NCI-H2107 (cell line): ENCODE results near the gene SH2D3A.
"Not testable (repeated sequence)": the region's sequence is repeated elsewhere in the genome, so short reads cannot be mapped to it uniquely, and the experiment has no call there.

ENCODE experiments used
- DNase-seq: peaks from one replicate; lab custom pipeline; 2025; lab: John Stamatoyannopoulos, UW

SH2D3A gene

DNA sequence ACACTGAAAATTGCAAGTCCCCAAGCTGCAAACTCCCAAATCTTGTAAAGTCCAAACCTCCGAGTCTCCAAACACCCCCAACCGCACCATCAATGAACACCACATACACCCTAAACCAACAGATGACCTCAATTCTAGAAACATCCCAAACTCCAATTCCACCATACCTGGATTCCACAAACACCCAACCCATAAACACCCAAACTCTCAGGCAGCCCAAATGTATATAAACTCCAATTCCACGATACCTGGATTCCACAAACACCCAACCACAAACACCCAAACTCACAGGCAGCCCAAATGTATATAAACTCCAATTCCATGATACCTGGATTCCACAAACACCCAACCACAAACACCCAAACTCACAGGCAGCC, 47.3 kb downstream of the SH2D3A start:
- DNase-seq = no peak

DNA sequence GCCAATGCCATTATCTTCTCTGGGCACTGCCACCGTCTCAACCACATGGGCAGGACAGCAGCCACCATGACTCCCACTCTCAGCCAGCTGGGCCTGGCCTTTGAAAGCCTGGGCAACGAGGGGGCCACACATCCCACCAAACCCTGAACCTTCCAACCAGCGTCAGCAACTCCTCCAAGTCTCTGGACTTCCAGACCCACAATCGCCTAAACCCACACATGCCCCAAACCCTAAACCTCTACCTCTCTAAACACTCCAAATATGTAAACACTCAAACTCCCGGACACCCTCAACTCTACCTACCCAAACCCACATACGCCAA, 47.7 kb downstream of the SH2D3A start:
- no peak for DNase-seq

DNA sequence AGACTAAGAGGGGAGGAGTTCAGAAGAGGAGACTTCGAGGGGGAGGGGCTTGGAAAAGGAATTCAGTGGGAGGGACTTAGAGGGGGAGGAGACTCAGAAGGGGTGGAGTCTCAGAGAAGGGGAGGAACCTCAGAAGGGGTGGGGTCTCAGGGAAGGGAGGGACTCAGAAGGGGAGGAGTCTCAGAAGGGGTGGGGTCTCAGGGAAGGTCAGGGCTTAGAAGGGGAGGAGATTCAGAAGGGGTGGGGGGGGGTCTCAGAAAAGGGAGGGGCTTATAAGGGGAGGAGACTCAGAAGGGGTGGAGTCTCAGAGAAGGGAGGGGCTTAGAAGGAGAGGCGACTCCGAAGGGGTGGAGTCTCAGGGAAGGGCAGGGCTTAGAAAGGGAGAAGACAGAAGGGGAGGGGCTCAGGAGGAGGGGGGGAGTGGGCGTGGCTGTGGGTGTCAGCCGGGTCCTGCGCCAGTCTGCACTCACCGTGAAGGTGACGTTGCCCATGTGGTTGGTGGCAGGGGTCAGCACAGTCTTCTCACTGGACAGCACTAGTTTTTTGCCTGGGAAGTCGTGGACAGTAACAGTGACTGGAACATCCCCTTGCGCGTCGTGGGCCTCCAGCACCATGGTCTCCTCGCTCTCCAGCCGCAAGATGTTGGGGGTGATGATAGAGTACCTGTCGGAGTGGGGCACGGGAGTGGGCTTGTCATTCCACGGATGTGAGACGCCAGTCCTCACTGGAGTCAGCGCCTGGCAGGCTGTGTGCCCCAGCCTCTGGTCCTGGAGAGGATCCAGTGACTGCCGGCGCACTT, 48.3 kb downstream of the SH2D3A start:
- no peak for DNase-seq

DNA sequence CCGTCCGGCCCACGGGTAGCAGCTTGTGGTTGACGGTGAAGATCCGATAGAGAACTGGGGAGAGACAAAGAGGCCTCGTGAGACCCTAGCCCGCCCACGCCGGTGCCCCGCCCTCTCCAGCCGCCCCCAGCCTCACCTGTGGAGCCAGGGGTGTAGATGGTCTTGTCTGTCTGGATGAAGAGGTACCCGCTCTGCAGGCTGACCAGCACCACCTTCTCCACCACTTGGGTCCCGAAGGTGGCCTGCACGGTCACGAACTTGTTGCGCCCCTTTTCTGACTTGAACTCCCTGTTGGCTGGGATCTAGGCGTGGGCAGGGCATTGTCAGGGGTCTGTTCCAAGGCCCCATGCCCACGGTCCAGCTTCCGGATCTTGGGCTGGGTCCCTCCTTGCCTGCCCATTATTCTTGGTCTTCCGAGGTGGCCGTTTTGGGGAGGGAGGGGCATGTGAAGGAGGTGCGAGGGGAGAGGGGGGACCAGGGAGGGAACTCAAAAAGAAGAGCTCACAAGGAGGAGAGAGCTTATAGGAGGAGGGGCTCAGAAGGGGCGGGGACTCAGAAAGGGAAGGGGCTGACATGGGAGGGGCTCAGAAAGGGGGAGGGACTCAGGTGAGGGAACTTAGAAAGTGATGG, 49.0 kb downstream of the SH2D3A start:
- DNase-seq = no peak

DNA sequence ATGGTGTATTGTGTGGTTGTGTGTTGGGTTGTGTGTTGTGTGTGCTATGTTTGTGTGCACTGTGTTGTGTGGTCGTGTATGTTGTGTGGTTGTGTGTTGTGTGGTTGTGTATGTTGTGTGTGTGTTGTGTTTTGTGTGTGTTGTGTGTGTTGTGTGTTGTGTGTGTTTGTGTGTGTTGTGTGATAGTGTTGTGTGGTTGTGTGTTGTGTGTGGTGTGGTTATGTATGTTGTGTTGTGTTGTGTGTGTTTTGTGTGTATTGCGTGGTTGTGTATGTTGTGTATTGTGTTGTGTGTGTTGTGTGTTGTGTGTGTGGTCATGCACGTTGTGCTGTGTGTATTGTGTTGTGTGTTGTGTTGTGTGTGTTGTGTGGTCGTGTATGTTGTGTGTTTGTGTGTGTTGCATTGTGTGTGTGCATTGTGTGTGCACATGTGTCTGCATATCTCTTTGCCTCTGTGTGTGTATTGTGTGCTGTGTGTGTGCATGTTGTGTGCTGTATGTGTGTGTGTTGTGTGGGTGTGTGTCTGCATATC, 49.7 kb downstream of the SH2D3A start:
- no peak for DNase-seq

DNA sequence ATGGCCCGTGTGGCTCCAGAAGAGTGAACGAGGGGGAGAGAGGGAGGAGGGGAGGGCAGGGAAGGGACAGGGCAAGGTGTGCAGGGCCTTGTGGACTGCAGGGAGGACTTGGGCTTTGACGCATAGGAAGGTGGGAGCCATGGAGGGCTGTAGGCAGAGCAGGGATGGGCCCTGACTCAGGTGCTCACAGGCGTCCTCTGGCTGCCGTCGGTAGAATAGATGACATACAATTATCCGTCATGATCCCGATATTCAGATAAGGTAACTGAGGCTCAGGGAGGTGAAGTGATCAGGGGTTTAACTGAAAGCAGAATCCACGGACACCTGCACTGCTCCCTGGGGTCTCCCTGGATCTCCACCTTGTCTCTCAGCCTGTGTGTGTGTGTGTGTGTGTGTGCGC, 50.2 kb downstream of the SH2D3A start:
- DNase-seq = no peak

DNA sequence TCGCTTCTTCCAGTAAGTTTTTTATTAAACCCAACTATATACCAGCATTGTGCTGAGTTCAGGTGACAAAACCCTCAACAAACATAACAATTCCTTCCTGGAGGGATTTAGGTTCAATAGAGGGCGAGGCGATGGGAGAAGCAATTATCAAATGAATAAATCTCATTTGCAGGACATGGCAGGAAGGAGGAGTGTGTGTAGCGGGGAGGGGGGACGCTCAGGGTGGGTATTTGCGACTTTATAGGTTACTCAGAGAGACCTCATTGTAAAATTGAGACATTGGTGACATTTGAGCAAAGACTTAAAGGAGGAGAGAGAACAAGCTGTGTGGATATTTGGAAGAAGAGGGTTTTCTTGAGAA, 50.6 kb downstream of the SH2D3A start:
- DNase-seq = no peak

DNA sequence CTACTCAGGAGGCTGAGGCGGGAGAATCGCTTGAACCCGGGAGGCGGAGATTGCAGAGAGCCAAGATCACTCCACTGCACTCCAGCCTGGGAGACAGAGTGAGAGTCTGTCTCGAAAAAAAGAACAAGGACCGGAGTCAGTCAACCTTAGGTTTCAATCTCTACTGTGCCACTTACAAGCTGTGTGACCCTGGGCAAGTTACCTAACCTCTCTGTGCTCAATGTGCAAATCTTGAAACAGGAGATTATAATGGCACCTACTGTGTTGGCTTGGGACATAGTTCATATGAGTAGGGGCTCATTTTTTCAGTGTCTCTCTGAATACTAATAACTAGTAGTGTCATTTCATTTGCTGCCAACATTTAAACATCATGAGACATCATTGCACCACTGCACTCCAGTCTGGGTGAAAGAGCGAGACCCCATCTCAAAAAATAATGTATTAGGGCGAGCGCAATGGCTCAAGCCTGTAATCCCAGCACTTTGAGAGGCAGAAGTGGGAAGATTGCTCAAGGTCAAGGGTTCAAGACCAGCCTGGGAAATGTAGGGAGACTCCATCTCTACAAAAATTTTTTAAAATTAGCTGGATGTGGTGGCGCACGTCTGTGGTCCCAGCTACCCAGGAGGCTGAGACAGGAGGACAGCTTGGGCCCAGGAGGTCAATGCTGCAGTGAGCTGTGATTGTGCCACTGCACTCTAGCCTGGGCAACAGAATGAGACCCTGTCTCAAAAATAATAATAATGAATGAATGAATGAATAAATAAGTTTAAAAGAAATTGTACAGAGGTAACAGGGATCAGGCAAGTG, 52.3 kb downstream of the SH2D3A start:
- no peak for DNase-seq

DNA sequence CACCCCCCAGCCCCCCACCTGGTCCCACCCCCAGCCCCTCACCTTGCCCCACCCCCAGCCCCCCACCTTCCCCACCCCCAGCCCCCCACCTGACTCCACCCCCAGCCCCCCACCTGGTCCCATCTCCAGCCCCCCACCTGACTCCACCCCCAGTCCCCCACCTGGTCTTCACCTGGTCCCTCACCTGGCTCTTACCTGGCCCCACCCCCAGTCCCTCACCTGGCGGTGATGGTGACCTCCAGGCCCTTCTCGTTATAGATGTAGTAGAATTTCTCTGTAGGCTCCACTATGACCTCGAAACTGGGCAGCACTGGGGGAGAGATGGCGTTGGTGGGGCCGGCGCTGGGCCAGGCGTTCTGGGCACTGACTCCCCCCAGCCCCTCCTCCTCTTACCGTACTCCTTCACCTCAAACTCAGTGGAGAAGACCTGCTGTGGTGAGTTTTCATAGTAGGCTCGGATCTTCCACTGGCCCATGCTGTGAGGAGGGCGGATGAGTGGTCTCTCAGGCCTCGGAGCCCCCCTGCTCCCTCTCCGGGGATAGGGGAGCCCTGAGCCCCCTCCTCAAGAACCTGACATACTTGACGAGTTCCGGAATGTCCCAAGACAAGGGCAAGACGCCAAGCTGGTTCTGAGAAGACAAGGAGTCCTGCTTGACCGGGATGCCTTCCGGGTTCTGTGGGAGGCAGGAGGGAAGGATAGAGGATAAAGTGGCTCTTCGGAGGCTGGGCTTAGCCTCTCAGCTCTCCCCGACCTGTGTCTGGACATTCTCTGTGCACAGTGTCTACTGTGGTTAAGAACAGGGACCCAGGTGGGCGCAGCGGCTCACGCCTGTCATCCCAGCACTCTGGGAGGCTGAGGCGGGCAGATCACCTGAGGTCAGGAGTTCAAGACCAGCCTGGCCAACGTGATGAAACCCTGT, 53.2 kb downstream of the SH2D3A start:
- DNase-seq = no peak

DNA sequence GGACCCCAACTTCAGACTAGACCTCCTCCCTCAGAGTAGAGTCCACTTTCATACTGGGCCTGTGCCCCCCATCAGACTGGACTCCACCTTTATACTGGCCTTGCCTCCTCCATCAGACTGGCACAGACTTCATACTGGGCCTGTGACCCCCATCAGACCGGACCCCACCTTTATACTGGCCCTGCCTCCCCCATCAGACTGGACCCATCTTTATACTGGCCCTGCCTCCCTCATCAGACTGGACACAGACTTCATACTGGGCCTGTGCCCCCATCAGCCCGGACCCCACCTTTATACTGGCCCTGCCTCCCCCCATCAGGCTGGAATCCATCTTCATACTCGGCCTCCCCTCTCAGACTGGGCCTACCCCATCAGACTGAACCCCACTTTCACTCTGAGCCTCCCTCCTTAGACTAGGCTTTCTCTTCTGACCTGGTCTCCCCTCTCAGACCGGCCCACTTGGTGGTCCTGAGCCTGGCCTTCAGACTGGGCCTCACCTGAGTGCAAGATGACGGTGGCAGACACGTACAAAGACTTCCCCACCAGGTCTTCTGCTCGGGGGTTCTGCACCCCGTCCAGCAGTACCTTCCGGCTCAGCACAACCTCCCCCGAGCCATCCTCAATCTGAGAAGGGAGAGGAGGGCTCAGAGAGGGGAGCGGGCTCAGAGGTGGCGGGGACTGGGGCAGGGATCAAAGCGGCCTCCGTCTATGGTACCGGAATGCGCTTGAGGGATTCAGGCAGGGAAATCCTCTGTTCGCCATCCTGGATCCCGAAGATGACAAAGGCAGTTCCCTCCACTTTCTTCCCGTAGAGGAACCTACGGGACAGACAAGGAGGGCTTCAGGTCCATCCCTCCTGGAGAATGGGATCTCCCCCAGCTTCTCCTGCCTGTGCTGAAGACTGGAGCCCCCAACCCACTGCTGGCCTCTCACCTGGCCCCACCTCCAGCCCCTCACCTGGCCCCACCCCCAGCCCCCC, 54.3 kb downstream of the SH2D3A start:
- DNase-seq = no peak

DNA sequence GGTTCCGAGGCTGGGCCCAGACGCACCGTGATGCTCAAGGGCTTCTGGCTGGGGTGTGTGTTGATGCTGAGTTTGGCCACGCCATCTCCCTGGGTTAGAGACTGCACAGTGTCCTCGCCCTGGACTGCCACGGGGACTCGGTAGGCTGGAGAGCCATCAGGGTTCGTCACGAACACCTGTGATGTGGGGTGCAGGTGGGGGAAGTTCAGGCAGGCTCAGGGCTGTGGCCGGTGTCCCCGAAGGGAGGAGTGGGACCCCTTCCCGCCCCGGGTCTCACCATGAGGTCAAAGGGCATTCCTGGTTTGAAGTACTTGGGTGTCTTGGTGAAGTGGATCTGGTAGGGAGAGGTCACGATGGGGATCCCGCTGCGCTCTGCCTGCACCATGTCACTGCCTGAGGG, 55.0 kb downstream of the SH2D3A start:
- DNase-seq = no peak

DNA sequence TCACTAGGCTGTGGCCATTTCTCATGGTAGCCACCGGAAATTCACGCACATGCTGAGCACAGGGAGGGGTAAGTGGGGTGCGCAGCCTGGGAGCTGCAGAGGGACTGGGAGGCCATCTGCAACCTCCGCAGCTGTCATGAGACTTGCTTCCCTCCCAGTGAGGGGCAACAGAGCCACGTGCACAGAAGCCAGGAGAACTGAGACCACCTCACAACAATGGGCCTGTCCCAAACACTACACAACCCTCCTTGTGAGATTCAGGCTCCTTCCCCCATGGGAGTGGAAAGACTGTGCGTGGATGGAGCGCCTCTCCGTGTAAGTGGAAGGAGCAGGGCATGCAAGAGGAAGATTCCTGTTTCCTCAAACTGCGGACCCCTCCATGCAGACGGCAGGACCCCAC, 55.6 kb downstream of the SH2D3A start:
- no peak for DNase-seq

DNA sequence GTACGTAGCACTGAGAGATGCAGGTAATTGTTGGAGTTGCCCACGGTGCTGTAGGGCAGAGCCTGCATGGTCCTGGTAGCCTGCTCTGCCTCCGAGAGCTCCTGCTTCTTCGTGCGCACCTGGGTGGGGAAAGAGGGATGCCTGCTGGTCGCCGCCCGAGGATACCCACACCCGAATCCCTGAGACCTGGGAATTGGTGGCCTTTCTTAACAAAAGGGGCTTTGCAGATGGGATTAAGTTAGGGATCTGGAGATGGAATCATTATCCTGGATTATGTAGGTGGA, 56.2 kb downstream of the SH2D3A start:
- no peak for DNase-seq

DNA sequence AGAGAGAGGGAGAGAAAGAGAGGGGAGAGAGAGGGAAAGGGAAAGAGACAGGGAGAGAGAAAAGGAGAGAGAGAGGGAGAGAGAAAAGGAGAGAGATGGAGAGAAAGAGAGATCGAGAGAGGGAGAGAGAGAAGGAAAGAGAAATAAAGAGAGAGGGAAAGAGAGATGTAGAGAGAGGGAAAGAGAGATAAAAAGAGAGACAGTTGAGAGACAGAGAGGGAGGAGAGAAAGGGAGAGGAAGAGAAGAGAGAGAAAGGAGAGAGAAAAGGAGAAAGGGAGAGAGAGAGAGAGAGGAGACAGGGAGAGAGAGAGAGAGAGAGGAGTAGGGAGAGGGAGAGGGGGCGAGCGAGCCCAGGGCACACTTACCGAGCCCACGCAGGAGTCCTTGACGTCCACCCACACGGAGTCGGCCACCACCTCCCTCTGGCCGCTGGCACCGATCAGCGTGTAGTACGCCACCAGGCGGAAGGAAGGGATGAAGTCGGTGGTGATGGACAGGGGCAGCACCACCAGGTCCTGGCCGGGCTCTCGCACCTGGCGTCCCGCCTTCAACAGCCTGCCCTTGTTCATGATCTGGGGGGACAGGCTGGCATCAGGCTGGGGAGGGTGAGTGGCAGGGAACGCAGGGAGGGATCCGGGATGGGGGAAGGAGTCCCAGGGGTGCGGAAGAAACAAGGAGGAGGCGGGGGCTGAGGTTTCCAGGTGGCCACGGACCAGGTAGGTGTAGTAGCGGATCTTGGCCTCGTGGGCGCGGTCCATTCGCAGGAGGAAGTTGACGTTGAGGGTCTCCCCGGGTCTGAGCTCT, 56.8 kb downstream of the SH2D3A start:
- no peak for DNase-seq

DNA sequence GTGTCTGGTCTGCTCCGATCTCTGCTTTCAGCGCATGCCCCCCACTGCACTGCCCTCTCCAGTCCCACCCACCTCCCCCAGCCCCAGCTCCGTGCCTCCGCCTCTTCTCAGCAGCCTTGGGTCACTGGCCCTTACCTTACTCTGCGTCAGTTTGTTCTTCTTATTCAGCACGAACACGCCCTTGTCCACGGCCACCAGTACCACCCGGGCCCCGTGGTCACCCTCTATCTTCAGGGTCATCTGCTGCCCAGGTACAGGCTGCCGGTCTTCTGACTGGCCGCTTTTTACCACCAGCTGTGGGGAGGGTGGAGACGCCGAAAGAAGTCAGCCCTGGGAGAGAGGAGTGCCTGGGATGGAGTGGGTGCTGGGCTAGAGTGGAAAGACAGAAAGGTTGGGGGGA, 57.7 kb downstream of the SH2D3A start:
- DNase-seq = no peak

DNA sequence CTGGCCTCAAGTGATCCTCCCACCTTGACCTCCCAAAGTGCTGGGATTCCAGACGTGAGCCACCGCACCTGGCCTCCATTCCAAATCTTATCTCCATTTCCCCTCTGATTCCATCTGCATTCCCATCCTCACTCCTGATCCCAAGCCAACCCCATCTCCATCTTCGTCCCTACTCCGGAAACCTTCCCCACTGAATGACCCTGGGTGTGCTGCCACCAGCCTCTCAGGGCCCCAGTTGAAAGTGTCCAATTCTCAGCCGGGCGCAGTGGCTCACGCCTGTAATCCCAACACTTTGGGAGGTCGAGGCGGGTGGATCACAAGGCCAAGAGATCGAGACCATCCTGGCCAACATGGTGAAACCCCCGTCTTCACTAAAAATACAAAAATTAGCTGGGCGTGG, 58.3 kb downstream of the SH2D3A start:
- not testable (repeated sequence) for DNase-seq

DNA sequence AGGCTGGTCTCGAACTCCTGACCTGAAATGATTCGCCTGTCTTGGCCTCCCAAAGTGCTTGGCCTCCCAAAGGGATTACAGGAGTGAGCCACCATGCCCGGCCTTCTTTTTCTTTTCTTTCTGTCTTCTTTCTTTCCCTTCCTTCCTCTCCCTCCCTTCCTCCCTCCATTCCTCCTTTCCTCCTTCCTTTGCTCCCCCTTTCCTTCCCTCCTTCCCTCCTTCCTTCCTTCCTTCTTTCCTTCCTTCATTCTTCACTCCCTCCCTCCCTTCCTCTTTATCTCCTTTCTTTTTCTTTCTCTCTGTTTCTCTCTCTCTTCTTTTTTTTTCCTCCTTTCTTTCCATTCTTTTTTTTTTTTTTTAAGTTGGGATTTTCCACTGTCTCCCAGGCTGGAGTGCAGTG, 58.9 kb downstream of the SH2D3A start:
- DNase-seq = no peak

DNA sequence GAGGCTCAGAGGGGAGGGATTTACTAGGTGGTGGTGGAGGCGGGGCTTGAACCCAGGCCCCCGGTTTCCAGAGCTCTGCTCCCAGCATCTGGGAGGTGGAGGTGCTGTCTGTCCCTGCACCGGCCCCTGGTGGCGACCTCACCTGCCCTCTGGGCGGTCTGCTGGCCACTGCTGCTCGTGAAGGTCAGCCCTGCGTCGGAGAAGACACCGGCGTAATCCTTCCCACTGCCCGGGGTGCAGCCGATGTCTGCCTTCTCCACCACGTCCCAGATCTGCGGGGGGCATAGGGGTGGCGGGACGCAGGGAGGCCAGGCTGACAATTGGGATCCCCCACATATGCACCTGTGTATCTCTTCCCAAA, 59.6 kb downstream of the SH2D3A start:
- DNase-seq = no peak

DNA sequence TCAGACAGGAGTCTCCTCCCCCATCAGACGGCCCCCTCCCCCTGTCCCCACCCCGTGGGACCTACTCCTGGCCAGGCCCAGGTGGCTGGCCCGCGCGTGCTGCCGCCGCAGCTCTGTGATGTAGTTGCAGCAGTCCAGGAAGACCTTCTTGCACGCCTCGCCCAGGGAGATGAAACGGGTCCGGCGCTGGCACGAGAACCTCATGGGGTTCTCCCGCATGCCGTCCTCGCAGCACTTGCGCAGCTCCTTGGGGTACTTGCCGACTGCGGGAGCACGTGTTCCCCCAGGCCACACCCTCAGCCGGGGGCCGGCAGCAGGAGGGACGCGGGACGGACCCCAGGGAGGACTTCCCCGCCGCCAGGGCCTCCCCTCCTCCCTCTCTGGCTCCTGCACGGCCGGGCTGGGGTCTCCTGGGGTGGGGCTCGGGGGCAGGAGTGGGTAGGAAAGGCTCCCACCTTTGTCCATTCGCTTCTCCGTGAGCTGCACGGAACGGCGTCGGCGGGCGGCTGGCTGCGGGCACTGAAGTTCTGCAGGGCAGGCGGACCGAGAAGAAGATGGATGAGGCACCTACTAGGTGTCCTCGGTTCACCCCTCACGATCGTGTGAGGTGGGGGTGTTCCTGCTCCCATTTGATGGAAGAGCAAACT, 60.1 kb downstream of the SH2D3A start:
- no peak for DNase-seq

DNA sequence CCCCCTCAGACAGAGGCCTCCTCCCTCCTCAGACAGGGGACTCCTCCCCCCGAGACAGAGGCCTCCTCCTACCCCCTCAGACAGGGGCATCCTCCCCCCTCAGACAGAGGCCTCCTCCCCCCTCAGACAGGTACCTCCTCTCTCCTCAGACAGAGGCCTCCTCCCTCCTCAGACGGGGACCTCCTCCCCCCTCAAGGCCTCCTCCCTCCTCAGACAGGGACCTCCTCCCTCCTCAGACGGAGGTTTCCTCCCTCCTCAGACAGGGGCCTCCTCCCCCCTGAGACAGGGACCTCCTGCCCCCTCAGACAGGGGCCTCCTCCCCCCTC, 60.6 kb downstream of the SH2D3A start:
- no peak for DNase-seq
